Measurements from ENCODE around the gene IFITM5. TPM values are rescaled to one million over a fixed set of nuclear protein-coding genes. Genes with fewer than 3 reads are reported as not detected.
"Not testable (repeated sequence)": the region's sequence is repeated elsewhere in the genome, so short reads cannot be mapped to it uniquely, and the experiment has no call there.

The IFITM5 gene
- polyA plus RNA-seq, 3 donors, result not detected

- no peak for DNase-seq (ENCODE audit: low read depth in 3 of 3, low spot score in 2 of 3)
Observed at GRCh38 chr11:269146-269890, 30.0 kb downstream of the IFITM5 start.

GRCh38 chr11:268716-269145 lies 30.6 kb downstream of the IFITM5 start:
- DNase-seq (ENCODE audit: low read depth in 3 of 3, low spot score in 2 of 3), result not testable (repeated sequence)

- DNase-seq (ENCODE audit: low read depth in 3 of 3, low spot score in 2 of 3), result no peak
Observed at GRCh38 chr11:267491-267994, 31.8 kb downstream of the IFITM5 start.

- DNase-seq (ENCODE audit: low read depth in 3 of 3, low spot score in 2 of 3), result no peak
Observed at GRCh38 chr11:266676-267439, 32.5 kb downstream of the IFITM5 start.

DNA sequence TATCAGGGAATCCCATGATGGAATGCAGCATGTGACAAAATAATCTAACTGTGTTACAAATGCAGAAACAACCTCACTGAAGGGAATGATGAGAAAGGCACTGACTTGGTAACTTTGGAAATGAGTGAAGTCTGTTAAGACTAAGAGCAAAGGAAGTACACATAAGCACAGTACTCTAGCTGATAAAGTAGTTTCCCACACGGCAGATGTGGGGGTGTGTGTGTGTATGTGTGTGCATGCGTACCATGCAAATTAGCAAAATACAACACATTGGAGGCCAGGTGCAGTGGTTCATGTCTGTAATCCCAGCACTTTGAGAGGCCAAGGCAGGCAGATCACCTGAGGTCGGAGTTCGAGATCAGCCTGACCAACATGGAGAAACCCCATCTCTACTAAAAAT lies 37.7 kb downstream of the IFITM5 start:
- no peak for DNase-seq (ENCODE audit: low read depth in 3 of 3, low spot score in 2 of 3)

DNA sequence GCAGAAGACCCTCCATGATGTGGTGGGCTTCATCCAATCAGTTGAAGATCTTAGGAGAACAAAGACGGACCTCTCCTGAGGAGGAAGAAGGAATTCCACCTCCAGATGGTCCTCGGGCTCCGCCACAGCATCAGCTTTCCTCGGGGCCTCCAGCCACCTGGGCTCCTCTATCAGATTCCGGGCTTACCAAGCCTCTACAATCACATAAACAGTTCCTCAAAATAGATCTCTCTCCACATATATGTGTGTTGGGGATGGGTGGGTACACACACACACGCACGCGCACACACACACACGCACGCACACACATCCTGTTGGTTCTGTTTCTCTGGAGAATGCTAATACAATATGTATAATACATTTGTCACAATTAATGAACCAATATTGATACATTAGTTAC lies 39.9 kb downstream of the IFITM5 start:
- DNase-seq (ENCODE audit: low read depth in 3 of 3, low spot score in 2 of 3), result no peak

DNA sequence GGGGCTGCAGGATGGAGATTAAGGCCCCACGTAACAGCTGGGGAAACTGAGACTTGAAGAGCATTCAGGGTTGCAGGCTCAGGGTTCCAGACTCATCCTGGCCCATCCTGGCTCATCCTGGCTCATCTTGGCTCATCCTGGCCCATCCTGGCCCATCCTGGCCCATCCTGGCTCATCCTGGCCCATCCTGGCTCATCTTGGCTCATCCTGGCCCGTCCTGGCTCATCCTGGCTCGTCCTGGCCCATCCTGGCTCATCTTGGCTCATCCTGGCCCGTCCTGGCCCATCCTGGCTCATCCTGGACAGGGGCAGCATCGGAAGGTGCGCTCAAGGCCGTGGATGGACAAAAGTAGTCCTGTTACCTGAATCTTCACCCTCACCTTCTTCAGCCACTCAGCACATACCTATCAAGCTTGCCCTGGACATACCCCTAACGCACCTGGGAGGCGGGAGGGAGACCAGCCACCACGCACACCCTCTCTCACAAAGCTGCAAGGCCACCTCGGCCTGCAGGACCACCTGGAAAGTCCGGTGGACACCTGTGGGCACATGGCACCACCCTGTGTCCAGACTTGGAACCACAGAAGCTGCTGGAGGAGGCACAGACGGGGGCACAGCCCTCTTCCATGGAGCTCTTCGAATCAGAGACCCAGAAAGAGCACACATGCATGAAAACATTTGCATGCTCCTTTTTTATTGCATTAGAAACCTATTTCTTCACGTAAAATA lies 41.4 kb downstream of the IFITM5 start:
- no peak for DNase-seq (ENCODE audit: low read depth in 3 of 3, low spot score in 2 of 3)

DNA sequence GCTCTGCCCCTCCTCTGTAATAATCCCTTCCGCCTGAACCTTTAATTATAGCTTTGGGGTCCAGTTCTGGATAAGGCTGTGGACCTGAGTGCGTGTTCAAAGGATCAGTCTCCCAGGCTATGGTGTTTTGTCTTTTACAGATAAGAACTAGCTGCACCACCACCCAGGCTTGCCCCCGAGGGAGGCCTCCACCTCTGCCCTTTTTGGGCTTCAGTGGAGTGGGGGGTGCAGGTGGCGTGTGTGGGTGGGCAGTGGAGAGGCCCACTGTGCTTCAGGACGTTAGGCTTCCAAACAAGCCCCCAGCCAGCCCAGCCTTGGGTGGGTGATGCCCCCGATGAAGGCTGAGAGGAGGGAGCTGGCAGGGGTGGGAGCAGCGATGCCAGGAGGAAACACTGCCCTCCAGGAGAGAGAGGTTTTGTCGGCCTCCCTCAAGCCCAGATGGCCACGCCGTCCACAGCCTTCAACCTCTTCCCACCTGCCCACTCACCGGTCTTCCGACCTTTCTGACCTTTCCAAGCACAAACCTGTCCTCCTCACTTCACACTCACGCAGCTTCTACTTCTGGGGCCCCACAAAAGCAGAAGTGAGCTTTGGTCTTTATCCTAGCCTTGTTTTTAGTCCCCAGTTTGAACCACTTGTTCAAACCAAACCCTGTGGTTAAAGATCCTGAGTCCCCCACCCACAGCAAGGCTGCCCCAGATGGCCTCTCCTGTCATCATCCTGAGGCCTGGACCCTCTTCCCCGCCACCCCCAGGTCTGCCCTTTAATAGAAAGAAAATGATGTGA lies 42.2 kb downstream of the IFITM5 start:
- no peak for DNase-seq (ENCODE audit: low read depth in 3 of 3, low spot score in 2 of 3)

DNA sequence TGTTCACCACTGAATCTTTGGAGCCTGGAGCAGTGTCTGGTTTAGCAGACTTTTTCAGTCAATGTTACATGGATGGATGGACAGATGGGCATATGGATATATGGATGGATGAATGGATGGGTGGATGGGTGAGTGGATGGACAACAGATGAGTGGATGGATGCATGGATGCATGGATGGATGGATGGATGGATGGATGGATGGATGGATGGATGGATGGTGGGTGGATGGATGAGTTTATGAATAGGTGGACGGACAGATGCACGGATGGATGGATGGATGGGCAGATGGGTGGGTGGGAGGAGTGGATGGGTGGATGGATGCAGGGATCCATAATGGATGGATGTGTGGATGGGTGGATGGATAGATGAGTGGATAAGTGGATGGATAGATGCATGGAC lies 43.5 kb downstream of the IFITM5 start:
- no peak for DNase-seq (ENCODE audit: low read depth in 3 of 3, low spot score in 2 of 3)

DNA sequence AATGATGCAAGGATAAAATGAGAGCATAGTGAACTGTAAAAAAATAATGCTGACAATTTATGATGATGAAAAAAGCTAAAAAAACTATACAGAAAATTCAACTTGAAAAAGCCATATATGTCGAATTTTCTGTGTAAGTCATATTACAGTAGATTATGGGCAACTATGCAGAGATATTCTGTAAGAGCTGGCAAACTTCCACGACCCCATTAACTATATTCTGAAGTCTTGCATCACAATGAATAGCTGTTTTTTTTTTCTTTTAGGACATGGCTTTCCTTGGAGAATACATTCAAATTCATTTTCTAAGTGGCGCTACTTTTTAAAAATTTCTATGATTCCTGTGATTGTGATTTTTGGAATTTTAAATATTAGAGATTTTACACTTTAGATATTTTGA lies 44.1 kb downstream of the IFITM5 start:
- DNase-seq (ENCODE audit: low read depth in 3 of 3, low spot score in 2 of 3), result no peak

DNA sequence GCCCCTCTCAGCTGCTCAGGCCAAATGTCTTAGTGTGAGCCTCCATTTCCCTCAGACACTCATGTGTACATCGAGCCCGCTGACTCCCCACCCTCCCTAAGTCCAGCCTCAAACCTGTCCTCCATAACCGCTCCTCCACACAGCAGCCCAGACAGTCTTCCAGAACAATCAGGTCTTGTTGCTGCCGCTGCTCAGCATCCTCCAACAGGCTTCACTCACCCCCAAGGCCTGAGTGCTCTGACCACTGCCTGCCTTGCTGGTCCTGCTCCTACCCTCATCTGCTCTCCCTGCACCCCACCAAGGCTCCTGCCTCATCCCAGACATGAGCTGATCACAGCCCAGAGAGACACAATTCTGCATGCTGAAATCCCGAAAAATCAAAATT lies 45.4 kb downstream of the IFITM5 start:
- no peak for DNase-seq (ENCODE audit: low read depth in 3 of 3, low spot score in 2 of 3)

DNA sequence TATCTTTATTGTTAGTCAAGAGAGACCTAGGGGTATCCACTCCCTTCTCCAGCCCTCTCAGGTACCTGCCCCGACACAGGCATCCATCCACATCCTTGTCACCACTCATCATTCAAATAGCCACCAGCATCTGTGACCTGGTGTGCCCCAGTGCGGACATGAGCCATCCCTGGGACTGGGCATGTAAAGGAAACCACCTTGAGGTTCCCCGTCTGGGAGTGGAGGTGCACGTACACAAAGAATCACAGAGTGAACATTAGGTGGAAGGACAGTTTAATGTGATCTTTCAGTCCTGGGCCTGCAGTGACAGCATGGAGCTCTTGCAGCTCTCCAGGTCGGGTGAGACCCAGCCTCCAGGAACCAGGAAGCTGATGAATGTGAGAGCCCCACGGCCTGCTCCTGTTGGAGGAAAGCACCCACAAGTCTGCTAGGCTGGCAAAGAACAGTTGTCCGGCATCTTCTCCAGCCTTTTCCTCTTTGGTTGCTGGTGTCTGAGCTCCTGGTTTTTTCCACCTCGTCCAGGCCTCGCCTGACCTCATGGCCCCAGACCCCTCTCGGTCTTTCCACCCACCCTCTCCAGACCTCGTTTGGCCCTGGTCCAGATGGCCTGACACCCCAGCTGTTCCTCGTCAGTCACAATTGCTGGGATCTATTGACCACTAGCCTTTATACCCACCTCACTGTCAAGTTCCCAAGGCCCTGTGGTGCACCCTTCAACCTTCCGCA lies 46.0 kb downstream of the IFITM5 start:
- DNase-seq (ENCODE audit: low read depth in 3 of 3, low spot score in 2 of 3), result no peak

- no peak for DNase-seq (ENCODE audit: low read depth in 3 of 3, low spot score in 2 of 3)
Observed at GRCh38 chr11:252666-253065, 46.7 kb downstream of the IFITM5 start.

DNA sequence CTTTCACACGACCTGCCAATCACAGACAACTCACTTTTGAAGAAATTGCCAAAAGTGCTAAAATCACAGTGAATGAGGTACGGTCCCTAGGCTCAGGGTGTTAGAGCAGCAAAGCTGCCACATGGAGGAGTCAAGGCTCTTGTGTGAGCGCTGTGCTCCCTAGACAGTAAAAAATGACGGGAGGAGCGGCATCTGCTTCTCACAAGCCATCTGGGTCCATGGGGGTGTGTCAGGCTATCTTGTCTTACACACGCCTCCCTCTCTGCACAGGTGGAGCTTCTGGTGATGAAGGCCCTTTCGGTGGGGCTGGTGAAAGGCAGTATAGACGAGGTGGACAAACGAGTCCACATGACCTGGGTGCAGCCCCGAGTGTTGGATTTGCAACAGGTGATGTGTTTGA lies 47.8 kb downstream of the IFITM5 start:
- DNase-seq (ENCODE audit: low read depth in 3 of 3, low spot score in 2 of 3), result no peak

DNA sequence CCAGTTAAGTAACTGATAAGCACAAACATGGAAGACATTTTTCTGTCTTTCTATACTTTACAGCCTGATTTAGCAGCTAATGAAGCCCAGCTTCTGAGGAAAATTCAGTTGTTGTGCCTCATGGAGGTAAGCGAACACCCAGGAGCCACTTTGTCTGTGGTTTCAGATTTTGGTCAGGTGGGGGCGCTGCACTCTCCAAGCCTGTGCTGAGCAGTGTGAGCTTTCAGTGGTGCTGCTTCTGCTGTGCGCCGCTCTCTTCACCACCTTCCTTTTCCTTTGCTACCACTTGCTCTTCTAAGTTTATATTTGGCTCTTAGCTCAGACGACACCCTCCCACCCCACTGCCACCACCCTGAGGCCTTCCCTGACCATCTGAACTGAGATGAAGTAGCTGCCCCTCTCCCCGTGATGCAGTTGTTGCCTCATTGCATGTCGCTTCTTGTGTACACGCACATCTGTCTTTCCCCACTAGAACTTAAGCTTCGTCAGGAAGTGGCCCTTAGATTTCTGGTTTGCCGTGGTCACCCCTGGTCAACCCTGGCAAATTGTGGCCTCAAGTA lies 48.5 kb downstream of the IFITM5 start:
- DNase-seq (ENCODE audit: low read depth in 3 of 3, low spot score in 2 of 3), result peak in 1 of 3 donors; percentile 21

DNA sequence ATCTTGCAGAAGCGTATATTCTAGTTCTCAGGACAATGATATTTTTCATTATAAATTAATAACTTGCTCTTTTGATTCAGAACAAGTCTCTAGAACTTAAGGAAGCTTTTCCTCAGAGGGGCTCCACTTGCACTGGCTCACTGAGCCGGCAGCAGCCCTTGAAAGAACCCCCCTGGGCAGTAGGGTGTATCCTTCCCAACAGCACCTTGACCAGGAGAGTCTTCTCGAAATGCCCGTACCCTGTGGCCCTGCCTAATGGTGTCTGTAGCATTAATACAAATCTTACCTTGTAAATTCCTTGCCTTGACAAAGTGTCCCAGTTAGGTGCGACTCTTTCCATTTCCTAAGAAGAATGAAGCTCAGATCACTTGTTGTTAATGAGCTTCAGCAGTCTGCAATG lies 49.1 kb downstream of the IFITM5 start:
- DNase-seq (ENCODE audit: low read depth in 3 of 3, low spot score in 2 of 3), result no peak

GRCh38 chr11:249062-249461 lies 50.3 kb downstream of the IFITM5 start:
- DNase-seq (ENCODE audit: low read depth in 3 of 3, low spot score in 2 of 3), result no peak

Data from right renal cortex interstitium (tissue), 3 donors.